Fibroblast of lung (primary cell): ENCODE measurements around the gene GLIS1.

ENCODE experiments used
- CTCF ChIP-seq, 2 donors: IDR thresholded peaks in 1 of 2; conservative IDR thresholded peaks in 1 of 2; 1 replicate in 1 of 2; 2 replicates in 1 of 2; pipeline ENCODE4 v1.5.1; 2011 to 2012; ENCODE audit warnings: low read length in 2 of 2, control low read depth in 1 of 2, inconsistent platforms in 1 of 2, low read depth in 1 of 2, mild to moderate bottlenecking in 1 of 2
- EZH2 ChIP-seq: IDR thresholded peaks from 2 replicates; pipeline ENCODE4 v1.5.1; 2012; ENCODE audit warnings: low read length, control low read depth, mild to moderate bottlenecking; ENCODE audit errors: missing control alignments

- TF ChIP-seq CTCF (conservative IDR thresholded peaks at IDR 0.05 in 1 of 2, IDR thresholded peaks at IDR 0.05 in 1 of 2; ENCODE audit: low read depth in 1 of 2, low read length in 2 of 2) (no peak), EZH2 (no peak)
Measured at GRCh38 chr1:53663529-53664300, 75.2 kb downstream of the GLIS1 start.
